NCI-H1694 treated with DMSO at 0.1 percent for 48 hours (cell line): ENCODE measurements around the gene SUPT4H1.
"Not testable (repeated sequence)": the region's sequence is repeated elsewhere in the genome, so short reads cannot be mapped to it uniquely, and the experiment has no call there.

Source experiments
- DNase-seq: peaks from one replicate; lab custom pipeline; 2025; lab: John Stamatoyannopoulos, UW

SUPT4H1 gene

DNA sequence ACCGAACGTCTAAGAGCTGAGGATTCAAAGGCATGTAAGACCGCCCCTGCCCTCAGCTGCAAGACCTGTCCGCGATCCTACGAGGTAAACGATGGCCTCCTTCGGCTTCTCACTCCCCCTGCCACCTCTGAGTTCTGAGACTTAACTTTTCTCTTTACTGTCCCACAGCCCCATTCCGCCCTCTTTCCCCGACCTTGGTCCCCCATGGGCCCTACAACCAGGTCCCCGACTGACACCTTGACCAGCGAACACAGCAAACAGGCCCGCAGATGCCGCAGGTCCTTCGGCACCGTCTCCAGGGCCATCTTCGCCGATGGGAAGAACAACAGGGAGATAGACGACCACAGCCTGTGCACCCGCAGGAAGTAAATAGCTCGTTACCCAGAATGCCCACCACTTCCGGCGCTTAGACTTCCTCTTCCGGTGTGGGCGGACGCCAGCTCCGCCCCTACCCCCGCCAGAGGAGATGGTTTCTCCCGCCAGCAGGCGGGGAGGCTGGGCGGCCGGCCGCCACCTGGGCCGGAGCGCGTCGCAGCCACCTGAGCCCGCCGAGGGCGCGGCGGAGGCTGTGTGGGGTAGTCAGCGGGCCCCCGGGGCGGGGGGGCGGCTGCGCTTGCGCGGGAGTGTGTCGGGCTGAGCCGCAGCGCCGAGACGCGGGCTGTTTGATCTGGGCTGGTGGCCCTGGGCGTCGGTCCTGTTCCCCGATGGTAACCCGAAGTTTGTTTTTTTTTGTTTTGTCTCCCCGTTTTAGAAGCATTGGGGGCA lies at the start of gene SUPT4H1:
TSS of gene SUPT4H1 (minus strand) at position 371 of the 765 bp plus-strand sequence. CDS start at position 305, 66 bp downstream.
- peak; percentile 92 for DNase-seq

DNA sequence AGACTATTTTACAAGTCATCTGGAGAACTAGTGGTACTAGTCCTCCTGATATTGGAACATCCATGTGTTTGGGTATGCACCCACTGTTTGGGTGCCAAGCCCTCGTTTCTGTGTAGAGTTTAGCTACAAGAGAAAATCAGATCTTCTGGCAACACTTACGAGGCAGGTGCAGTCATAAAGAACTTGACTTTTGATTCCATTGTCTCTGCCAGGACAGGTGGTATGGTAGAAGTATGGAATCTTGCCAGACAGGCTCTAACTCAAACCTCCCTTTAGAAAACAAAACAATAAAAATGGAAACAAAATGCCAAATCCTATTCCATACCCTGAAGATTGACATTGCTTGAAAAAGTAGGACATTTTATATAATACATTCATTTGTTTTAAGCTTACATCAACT lies 49.3 kb upstream of the SUPT4H1 start:
- no peak for DNase-seq

DNA sequence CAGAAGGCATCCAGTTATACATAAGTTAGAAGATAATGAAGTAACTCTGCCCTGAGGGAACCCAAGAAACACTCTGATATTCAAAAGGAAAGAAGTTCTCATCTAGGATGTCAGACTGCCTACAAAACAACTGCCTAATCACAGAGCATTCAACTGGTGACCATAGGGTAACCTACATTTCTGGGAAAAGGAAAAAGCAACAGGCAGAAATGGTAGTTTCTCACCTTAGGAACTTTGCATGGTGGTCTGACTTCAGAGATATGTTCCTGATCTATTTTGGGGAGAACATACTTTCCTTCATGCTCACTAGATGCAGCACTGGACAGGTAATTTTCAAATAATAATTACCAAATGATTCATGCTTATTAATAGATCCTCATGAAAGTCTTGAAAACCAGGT lies 48.8 kb upstream of the SUPT4H1 start:
- DNase-seq = no peak

DNA sequence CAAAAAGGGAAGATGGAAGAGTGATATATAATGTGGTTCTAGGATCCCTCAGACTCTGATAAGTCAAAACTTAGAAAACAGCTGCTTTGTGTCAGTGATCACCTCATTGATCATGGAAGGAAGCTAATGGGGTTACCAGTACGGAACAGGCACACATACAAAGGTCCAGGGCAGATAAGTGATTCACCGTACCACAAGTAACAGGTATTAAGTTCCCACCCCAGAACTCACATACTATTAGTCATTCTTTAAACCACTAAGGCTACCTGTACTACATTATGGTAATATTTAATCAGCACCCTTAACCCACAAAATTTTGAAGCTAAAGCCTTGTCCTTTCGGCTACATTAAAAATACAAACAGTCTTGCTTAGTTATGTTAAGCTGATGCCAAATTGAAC lies 48.0 kb upstream of the SUPT4H1 start:
- DNase-seq = no peak

DNA sequence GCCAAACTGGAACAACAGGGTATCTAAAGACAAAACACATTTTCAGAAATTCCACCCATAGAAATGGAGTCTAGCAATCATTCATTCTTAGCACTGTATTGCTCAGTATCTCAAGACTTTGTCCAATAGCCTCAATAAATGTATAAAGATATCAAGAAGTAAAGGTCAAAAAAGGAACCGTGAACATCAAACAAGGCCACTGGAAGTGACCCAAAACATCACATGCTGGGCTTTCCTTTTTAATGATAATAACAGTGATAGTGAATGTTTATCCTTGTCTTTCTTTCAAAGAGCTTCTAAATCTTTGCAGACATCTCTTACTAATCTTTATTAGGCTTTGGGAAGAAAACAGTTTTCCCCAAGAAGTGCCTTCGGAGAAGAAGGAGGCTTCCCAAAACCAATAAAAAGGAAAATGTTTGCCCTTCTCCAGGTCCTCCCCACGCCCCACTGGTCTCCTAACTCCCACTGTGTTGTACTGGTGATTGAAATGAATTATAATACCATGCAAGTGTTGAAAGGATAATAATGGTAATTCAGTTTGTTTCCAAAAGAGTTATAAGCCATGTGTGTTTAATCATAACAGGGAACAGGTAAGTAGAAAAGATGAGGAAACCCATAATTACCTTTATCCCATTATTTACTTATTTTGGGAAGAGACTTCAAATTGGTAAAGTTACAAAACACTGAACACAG lies 46.7 kb upstream of the SUPT4H1 start:
- DNase-seq = no peak

DNA sequence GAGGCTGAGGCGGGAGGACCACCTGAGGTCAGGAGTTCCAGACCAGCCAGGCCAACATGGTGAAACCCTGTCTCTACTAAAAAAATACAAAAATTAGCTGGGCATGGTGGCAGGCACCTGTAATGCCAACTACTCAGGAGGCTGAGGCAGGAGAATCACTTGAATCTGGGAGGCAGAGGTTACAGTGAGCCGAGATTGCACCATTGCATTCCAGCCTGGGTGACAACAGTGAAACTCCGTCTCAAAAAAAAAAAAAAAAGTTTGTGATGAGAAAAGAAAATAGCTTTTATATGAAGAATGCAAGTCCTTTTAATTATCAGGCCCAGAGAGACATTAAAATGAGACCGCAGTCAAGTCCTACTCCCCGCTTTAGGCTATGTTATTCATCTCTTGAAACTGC lies 45.4 kb upstream of the SUPT4H1 start:
- DNase-seq = not testable (repeated sequence)

DNA sequence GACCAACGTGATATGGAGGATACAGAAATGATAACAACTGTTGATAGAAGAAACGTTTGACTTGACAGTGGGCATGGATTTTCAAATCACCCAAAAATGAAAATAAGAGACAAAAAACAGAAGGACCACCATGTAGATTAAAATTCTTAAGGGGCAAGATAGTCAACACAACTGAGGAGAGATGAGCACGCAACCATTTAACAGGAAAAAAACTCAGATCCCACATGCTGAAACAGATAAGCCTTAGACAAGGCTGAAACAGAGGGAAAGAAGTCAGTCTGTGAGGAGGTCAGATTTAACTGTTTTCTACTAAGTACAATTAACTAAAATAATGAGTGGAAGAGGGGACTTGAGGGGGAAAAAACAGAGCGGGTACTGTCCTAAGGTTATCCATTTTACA lies 44.2 kb upstream of the SUPT4H1 start:
- DNase-seq = no peak

DNA sequence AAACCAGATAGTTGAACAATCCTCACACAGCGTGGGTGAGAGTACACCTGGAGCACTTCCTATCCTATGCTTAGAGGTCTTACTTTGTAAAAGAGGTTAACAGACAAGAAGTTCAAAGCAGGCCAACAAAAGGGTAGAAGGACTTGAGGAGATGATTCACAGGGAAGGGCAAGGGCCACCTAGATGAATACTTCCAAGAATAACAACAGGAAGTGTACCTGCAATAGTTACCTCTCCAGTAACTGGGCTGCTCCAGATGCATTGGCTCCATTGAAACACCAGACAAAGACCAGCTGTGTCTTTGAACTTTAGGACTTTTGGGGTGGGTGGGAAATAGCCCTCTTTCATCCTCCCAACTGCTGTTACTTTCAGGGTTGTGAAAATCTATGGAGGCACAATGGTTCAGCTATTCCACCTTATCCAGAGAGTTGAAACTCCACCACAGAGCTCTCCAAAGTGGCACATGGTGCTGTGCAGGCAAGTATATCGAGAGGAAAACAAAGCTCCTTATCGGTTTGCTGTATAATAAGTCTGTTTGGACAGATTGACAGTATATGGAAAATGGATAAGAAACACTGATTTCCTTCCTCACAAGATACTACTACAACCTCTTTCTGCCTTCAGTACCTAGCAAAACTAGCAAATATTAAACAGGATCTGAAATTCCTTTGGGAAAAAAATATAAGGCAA lies 42.7 kb upstream of the SUPT4H1 start:
- no peak for DNase-seq

DNA sequence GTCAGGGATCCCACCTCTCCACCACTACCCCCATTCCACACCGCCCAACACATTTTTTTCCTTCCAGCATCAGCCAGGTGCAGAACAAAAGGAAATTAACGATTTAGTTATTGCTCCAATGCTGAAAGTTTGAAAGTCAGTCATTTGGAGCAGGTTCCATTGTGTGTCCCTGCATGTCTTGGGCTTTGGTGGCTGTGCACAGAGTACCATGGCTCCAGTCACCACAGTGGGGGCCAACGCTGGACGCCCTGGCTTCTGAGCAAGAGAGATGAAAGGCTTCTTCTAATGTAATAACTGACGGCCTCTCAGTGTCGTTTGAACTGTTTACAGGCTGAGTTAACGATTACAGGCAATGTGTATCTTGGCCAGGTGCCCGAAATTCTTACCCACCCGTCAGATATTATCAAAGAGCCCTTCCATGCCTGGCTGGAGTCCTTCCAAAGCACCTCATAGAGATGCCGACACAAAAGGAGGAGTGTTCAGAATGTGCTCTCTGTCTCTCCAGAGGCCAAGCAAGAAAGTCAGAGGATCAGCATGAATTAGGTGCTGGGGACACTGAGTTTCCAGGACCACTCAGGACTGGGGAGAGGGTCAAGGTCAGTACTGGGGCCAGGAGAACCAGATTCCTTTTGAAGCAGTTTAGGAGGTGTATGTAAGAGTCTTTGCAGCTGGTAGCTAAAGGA lies 39.4 kb upstream of the SUPT4H1 start:
- no peak for DNase-seq

DNA sequence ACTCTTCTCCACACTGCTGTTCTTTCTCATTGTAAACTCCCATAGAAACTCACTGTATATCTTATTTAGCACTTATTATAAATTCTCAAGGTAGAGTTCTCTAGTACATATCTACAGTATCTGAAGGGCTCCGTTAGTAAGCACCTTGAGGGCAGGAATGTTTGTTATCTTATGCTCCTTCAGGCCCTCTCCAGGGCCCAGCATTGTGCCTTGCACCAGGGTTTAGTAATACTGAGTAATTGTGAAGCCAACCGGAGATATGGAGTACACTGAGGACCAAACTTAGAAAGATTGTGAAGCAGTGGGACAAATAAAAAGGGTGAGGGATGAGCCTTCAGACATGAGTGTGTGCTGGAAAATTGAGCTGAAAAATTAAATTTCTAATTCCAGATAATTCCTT lies 38.9 kb upstream of the SUPT4H1 start:
- DNase-seq = no peak

DNA sequence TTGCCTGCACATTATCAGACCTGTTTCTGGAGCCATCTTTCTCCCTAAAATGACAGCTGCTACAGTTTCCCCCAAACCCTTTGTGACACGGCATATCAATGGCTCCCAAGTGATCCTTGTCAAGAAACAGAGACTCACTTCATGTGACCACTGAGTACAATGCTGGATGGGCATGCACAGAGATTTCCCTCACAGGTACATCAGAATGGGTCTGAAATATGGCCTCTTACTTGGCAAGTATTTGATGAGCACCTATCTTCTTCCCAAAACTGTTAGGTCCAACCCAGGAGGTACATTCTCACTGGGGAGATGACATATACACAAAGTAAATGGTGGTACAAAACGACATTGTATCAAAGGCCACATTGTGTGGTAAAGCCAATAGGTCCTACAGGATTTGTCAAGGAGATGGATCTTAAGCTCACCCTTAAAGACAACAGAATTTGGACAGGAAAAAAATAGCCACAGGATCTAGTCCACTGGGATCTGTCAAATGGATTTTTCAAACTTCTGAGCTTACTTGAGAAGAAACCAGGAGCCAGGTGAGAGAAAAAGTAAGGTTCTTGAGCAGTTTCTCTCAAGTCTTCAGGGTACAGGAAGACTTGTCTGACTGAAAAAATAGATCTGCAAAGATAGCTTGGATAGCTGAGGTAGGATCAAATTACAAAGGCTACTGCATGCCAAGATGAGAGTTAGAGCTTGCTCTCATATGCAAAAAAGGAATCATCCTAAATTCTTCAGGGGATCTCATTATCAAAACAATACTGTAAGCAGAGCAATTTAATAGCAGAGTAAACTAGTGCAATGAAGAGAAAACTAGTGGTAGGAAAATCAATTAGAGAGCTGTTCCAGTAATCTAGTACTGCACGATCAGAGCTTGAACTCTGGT lies 36.5 kb upstream of the SUPT4H1 start:
- DNase-seq = no peak

DNA sequence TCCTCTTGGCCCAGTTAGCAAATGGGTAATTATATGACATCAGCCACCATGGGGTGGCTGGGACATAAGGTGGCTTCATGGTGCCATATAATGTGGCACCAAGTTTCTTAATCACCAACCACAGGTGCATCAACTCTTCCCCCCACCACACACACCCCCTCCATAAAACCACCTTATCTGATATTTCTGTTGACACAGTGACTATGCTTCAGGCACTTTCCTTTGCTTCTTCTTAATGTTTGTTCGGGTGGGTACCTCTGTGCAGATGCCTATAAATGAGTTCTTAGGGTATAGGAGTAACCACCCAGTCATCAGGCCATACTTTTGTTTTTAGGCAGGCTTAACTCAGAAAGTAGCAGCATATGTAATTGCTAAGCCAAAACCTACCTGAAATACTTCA lies 35.8 kb upstream of the SUPT4H1 start:
- no peak for DNase-seq

DNA sequence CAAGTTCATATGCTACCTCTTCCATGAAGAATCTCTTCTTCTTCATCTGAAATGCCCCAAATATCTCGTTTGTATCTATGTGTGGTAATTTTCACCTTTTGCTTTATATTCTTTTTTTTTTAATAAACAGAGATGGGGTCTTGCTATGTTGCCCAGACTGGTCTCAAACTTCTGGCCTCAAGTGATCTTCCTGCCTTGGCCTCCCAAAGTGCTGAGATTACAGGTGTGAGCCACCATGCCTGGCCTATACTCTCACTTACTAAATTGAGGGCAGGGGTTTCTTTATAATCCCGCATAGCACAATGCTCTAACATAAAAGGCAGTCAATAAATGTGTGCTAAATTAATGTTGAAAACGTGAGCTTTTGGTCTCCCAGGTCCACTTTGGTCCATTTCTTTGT lies 34.7 kb upstream of the SUPT4H1 start:
- no peak for DNase-seq

DNA sequence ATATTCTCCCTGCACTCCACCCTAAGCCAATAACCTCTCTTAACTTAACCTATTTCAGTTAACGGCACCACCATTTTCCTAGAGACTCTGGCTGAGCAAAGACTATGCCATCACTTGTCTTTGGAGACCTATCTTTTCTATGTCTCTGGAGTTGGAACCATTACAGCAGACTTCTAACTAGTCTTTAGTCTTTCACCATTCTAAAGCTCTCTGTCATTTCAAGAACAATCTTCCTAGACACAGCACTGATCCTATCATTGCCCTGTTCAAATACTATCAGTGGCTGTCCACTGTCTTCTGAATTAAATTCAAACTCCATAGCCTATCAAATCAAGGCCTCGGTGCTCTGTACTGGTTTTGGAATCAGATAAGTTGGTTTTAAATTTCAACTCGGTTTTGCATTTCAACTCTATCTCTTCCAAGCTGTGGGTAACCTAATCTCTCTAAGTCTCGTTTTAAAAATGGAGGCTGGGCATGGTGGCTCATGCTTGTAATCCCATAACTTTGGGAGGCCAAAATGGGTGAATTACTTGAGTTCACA lies 33.4 kb upstream of the SUPT4H1 start:
- no peak for DNase-seq

DNA sequence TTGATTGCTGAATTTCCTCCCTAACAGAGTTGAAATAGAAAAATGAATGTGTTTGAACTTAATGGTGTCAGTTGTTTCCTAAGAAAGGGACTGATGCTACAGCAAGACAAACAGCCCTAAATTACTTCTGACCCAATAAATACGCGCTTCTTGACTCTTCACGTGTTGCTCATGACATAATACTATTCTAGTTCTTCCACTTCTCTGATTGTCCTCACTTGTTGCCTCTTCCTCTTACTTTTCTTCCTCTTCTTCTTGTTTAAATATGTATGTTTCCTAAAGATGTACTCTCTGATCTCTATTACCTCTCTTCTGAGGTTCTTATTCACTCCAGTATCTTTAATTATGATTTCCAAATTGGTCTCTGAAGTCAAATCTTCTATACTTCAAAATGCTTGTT lies 32.9 kb upstream of the SUPT4H1 start:
- DNase-seq = no peak

DNA sequence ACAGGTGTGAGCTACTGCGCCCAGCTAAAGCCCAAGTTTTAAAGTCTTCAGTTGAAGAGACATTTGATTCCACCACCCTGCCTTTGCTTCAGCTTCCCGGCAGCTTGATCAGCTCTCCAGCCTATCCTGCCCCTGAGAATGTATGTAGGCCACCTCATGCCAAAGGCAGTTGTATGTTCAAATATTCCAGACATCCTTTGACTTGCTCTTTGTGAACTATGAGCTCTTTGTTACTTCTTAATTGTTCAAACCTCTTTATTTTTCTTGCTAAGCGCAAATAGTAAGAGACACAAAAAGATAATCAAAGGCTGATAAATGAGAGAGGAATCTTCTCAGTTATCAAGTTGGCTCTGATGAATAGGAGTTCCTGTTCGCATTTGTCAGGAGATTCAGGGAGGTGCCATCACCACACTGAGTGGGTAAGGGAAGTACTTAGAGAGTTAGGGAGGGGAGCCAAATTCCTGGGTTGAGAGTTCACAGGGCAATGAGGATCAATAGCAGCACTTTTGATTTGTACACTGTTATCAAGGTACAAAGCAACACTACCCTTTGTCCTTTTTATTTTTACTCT lies 32.0 kb upstream of the SUPT4H1 start:
- DNase-seq = no peak

DNA sequence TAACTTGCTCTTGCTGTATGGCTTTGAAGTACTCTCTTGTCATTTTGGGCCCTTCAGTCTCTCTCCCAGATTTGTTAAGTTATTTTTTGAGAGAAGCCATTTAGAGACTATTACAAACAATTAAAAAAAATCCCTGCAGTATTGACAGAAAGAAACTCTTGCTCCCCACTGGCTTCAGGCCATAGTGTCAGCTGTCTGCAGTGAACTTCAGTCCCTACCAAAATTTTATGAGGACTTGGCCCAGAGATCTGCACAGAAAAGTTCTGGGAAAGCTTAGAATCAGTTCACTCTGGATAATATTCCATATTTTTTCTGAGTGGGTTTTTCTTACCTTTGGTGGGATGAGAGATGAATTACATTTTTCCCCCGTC lies 30.9 kb upstream of the SUPT4H1 start:
- no peak for DNase-seq

DNA sequence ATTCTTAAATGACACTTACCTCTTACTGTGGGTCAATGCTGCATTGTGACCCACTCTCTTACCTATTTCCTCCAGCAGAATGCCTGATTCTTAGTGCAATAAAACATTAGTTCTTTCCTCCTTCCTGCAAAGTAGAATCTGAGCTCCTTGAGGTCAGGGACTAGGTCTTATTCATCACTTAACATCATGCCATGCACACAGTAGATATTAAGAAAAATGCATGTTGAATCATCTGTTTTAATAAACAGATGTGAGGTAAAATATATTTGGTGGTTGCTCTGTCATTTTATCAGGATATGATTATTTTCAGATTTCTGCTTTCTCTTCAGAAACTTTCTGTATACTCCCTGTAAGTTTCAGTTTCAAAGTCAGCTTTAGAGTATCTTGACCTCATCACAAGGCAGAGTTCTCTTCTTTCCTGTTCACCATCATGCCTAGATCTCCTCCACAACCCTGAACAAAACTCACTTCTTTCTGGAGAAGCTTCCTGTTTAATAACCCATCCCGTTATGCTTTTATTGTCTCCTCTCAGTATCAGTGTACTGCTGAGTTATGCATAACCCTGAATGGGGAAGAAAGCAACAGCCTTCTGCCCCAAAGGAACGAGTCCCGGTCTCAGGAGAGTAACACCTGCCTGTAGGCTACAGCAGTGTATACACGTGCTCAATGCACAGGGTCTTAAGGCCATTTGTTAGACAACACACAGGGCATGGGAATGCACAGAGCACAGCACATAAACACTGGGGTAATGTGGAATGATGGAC lies 30.3 kb upstream of the SUPT4H1 start:
- DNase-seq = no peak

DNA sequence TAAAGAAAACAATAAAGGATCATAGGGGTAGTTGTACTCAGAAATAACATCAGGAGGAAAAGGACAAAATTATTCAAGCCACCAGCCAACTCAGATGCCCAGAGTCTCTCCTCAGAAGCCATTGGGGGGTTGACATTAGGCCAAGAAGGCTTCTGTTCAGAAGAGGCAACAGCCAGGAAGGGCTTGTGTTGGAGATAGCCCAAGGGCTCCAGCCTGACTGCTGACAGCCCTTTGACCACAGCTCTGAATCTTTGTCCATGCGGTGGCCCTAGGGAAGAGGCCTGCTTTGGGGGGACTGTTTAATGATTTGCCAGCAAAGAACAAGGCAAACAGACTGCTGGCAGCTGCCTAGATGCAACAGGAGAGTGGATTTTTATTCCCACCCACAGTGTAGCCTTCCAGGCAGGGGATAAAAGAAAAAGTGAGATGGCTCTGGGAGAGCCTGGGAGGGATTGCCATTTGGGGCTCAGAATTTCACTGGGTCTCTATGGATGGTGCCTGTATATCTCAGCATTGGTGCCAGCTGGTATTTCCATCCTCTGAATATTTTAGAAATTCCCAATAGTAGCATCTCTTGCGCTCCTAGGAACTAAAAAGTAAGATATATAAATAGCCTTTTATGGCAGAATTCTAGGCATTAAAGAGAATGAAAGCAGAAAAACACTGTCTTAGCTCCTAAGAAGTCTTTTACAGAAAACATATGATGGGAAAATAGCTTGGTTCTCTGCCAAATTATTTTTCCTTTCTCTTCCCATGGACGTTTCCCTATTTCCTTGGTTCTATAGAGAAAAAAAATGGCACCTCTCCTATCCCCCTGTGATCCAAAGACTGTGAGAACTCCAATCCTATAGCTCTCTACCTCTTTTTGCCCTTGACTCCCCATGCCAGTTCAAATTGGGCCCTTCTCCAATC lies 29.4 kb upstream of the SUPT4H1 start:
- no peak for DNase-seq
